Heart left ventricle (tissue), 13 donors: ENCODE data around the gene AKAP17A.
A peak's percentile ranks its signal among the peaks of the same experiment; 100 is the strongest.

ENCODE experiments used
- CTCF ChIP-seq, 12 donors: fragments of 200-600 bp; sonication (generic) in 4 of 12; IDR thresholded peaks; one replicate each; pipeline versions ENCODE4 v1.5.0 to v1.8.0; 2018 to 2022; ENCODE audit warnings: antibody characterized with exemption in 12 of 12, mild to moderate bottlenecking in 5 of 12
- POLR2A ChIP-seq, 2 donors: fragments of 450-650 bp; IDR thresholded peaks; one replicate each; pipeline ENCODE4 v1.6.1; 2017; ENCODE audit warnings: antibody characterized with exemption in 2 of 2, mild to moderate bottlenecking in 2 of 2, moderate library complexity in 2 of 2
- donor health status: ischemic (EF 13 %, LVEDD 7.1; RV severe dilation, severe dysfunction).
- donor health status: DM: no; HTN: yes; CAD: no.
- donor health status: DM: no; HTN: no; CAD: no.
- donor health status: ischemic (EF 25% LVEDD 6.9; RV normal size, moderate dysfunction).
- donor health status: ischemic (EF 25% LVEDD 5.7; RV mildly dilated, moderate dysfunction).
- donor health status: ischemic (EF 35%, LVEDD 5.7; RV mildly dilated, moderate dysfunction).
- donor health status: nonischemic (EF 11% LVEDD 7.7; RV severe dilation, severe dysfunction).
- donor health status: DM: yes; HTN: yes; CAD: no.
- donor health status: PGD.
- donor health status: ischemic (EF 29% LVEDD 5.4; RV normal size, mild dysfunction).
- donor health status: nonischemic (EF 23%, LVEDD 6.1; RV moderate dilation, normal function).

GRCh38 chrX:1581132-1581531 lies 10.3 kb upstream of the AKAP17A start:
- peak; percentile 67 to 89 (median 78) for TF ChIP-seq CTCF (IDR thresholded peaks at IDR 0.05)
- TF ChIP-seq POLR2A (IDR thresholded peaks at IDR 0.05): no peak
